Fibroblast of lung (primary cell): ENCODE results near the gene FZD2.

Experiments
- CTCF ChIP-seq, 2 donors: IDR thresholded peaks in 1 of 2; conservative IDR thresholded peaks in 1 of 2; 1 replicate in 1 of 2; 2 replicates in 1 of 2; pipeline ENCODE4 v1.5.1; 2011 to 2012; ENCODE audit warnings: low read length in 2 of 2, control low read depth in 1 of 2, inconsistent platforms in 1 of 2, low read depth in 1 of 2, mild to moderate bottlenecking in 1 of 2
- EZH2 ChIP-seq: IDR thresholded peaks from 2 replicates; pipeline ENCODE4 v1.5.1; 2012; ENCODE audit warnings: low read length, control low read depth, mild to moderate bottlenecking; ENCODE audit errors: missing control alignments

GRCh38 chr17:44604768-44605485 is 47.6 kb downstream of the FZD2 start:
- no peak for TF ChIP-seq CTCF (conservative IDR thresholded peaks at IDR 0.05 in 1 of 2, IDR thresholded peaks at IDR 0.05 in 1 of 2; ENCODE audit: low read depth in 1 of 2, low read length in 2 of 2)
- no peak for TF ChIP-seq EZH2
